GM23338 (cell line): ENCODE data around the gene PDE4D. TPM values are rescaled to one million over a fixed set of nuclear protein-coding genes. Genes with fewer than 3 reads are reported as not detected.

Experiments used
- ATAC-seq: fragments of 200-7000 bp; cut with Tn5 transposase; 3 replicates; pipeline ENCODE4 v1.9.1; 2020
- DNase-seq: peaks from one replicate; pipeline ENCODE4 v3.0.0-alpha.2; 2015; ENCODE audit warnings: low spot score
- H2AFZ ChIP-seq: fragments of 200-600 bp; sonication (generic); 2 replicates; pipeline ENCODE4 v1.8.0; 2016; ENCODE audit warnings: antibody characterized with exemption, mild to moderate bottlenecking, moderate library complexity
- H3F3A ChIP-seq: fragments of 200-600 bp; sonication (generic); replicated peaks from 2 replicates; pipeline ENCODE4 v1.8.0; 2017; ENCODE audit warnings: antibody characterized with exemption, mixed run types, low read depth
- H3K27ac ChIP-seq: fragments of 200-600 bp; sonication (generic); 2 replicates; pipeline ENCODE4 v1.6.1; 2016; ENCODE audit warnings: low read depth
- H3K27me3 ChIP-seq: fragments of 200-600 bp; sonication (generic); 2 replicates; pipeline ENCODE4 v1.8.0; 2016; ENCODE audit warnings: mild to moderate bottlenecking, mixed run types, moderate library complexity; ENCODE audit not compliant: insufficient read depth
- H3K36me3 ChIP-seq: fragments of 200-600 bp; sonication (generic); 2 replicates; pipeline ENCODE4 v1.8.0; 2016; ENCODE audit warnings: mild to moderate bottlenecking; ENCODE audit not compliant: insufficient read depth
- H3K4me1 ChIP-seq: fragments of 200-600 bp; sonication (generic); 2 replicates; pipeline ENCODE4 v1.8.0; 2016; ENCODE audit warnings: mild to moderate bottlenecking, moderate library complexity; ENCODE audit not compliant: insufficient read depth
- H3K4me2 ChIP-seq: fragments of 200-600 bp; sonication (generic); 2 replicates; pipeline ENCODE4 v1.7.1; 2017; ENCODE audit warnings: mixed run types
- H3K4me3 ChIP-seq: fragments of 200-600 bp; sonication (generic); 2 replicates; pipeline ENCODE4 v1.6.1; 2016; ENCODE audit warnings: mixed run types
- H3K79me2 ChIP-seq: fragments of 200-600 bp; sonication (generic); replicated peaks from 2 replicates; pipeline ENCODE4 v1.8.0; 2017; ENCODE audit warnings: mild to moderate bottlenecking; ENCODE audit not compliant: insufficient read depth
- H3K9me2 ChIP-seq: fragments of 200-600 bp; sonication (generic); 2 replicates; pipeline ENCODE4 v1.8.0; 2017; ENCODE audit not compliant: insufficient read depth
- H4K20me1 ChIP-seq: fragments of 200-600 bp; sonication (generic); replicated peaks from 2 replicates; pipeline ENCODE4 v1.8.0; 2017; ENCODE audit warnings: mild to moderate bottlenecking; ENCODE audit not compliant: insufficient read depth
- H3K27ac Mint-ChIP-seq: 2 replicates; pipeline ENCODE4 v1.8.0; 2020; ENCODE audit warnings: inconsistent platforms, mild to moderate bottlenecking, moderate library complexity, mixed read lengths
- H3K27me3 Mint-ChIP-seq: 3 replicates; pipeline ENCODE4 v1.8.0; 2022; ENCODE audit warnings: low read depth, mild to moderate bottlenecking, moderate library complexity, mixed read lengths, inconsistent platforms; ENCODE audit not compliant: insufficient read depth, poor library complexity
- H3K36me3 Mint-ChIP-seq: 3 replicates; pipeline ENCODE4 v1.8.0; 2021; ENCODE audit warnings: low read depth, mild to moderate bottlenecking, inconsistent platforms, moderate library complexity, mixed read lengths
- H3K4me1 Mint-ChIP-seq: 3 replicates; pipeline ENCODE4 v1.8.0; 2020; ENCODE audit warnings: mild to moderate bottlenecking, inconsistent platforms, mixed read lengths
- H3K4me3 Mint-ChIP-seq: 3 replicates; pipeline ENCODE4 v1.8.0; 2021; ENCODE audit warnings: moderate library complexity, mild to moderate bottlenecking, inconsistent platforms, mixed read lengths
- H3K9me3 Mint-ChIP-seq: 3 replicates; pipeline ENCODE4 v1.8.0; 2020; ENCODE audit warnings: moderate library complexity, mild to moderate bottlenecking, inconsistent platforms, mixed read lengths
- CREB1 ChIP-seq: fragments of 250-450 bp; sonication (Bioruptor Pico); IDR thresholded peaks from 2 replicates; pipeline ENCODE4 v1.5.0; 2020; ENCODE audit warnings: low read depth, mild to moderate bottlenecking, moderate library complexity
- ETS1 ChIP-seq: IDR thresholded peaks from 2 replicates; pipeline ENCODE4 v1.6.1; 2016; ENCODE audit warnings: antibody characterized with exemption
- EZH2 ChIP-seq: fragments of 200-600 bp; sonication (generic); IDR thresholded peaks from one replicate; pipeline ENCODE4 v1.8.0; 2017; ENCODE audit warnings: antibody characterized with exemption, mild to moderate bottlenecking, low read depth; ENCODE audit not compliant: unreplicated experiment
- EZH2phosphoT487 ChIP-seq: fragments of 200-600 bp; sonication (generic); IDR thresholded peaks from one replicate; pipeline ENCODE4 v1.8.1; 2018; ENCODE audit warnings: antibody characterized with exemption; ENCODE audit not compliant: unreplicated experiment
- JUNB ChIP-seq: IDR thresholded peaks from one replicate; pipeline ENCODE4 v1.6.1; 2016; ENCODE audit warnings: antibody characterized with exemption; ENCODE audit not compliant: unreplicated experiment
- NANOG ChIP-seq: IDR thresholded peaks from 2 replicates; pipeline ENCODE4 v1.6.1; 2016; ENCODE audit warnings: antibody characterized with exemption, borderline replicate concordance
- POLR2AphosphoS5 ChIP-seq: IDR thresholded peaks from 2 replicates; pipeline ENCODE4 v1.6.1; 2016; ENCODE audit warnings: antibody characterized with exemption, low read depth
- STAT1 ChIP-seq: IDR thresholded peaks from one replicate; pipeline ENCODE4 v1.6.1; 2016; ENCODE audit warnings: antibody characterized with exemption; ENCODE audit not compliant: unreplicated experiment
- ZNF114 ChIP-seq: fragments of 250-450 bp; sonication (Bioruptor Pico); IDR thresholded peaks from 2 replicates; pipeline ENCODE4 v1.5.0; 2020; ENCODE audit warnings: mild to moderate bottlenecking, moderate library complexity
- ZNF331 ChIP-seq: fragments of 250-450 bp; sonication (Bioruptor Pico); IDR thresholded peaks from 2 replicates; pipeline ENCODE4 v1.5.0; 2020; ENCODE audit warnings: low read depth, mild to moderate bottlenecking, moderate library complexity
- polyA plus RNA-seq: library from polyadenylated mRNA; unstranded; fragments of >200 nt; fragmentation: Nextera tagmentation; extraction: Ambion mirVana; gene quantifications from 2 replicates; pipeline ENCODE4 v1.2.1, GENCODE V29; 2016
- total RNA-seq: library from RNA; depleted of rRNA; stranded (reverse); fragments of >200 nt; shearing (Covaris generic); gene quantifications from 2 replicates; pipeline ENCODE4 v1.2.3, GENCODE V29; 2014
- TF ChIP-seq, protein P1 (sequence below), 2 experiments: fragments of 200-600 bp in 1 of 2; sonication (generic) in 1 of 2; conservative IDR thresholded peaks; 2 replicates each; pipeline versions ENCODE4 v1.5.1 to v1.6.1; 2016 to 2017; ENCODE audit warnings: antibody characterized with exemption in 2 of 2, low read depth in 2 of 2, mild to moderate bottlenecking in 2 of 2, moderate library complexity in 1 of 2
- TF ChIP-seq, protein P2 (sequence below): fragments of 250-450 bp; sonication (Bioruptor Pico); IDR thresholded peaks from 2 replicates; pipeline ENCODE4 v1.5.0; 2020; ENCODE audit warnings: mild to moderate bottlenecking, moderate library complexity
- TF ChIP-seq, protein P3 (sequence below): IDR thresholded peaks from one replicate; pipeline ENCODE4 v1.6.1; 2018; ENCODE audit warnings: antibody characterized with exemption; ENCODE audit not compliant: unreplicated experiment

PDE4D gene
- total and polyA plus RNA-seq, 2 experiments from 2014 or later, result 2.1 to 4.7 TPM

DNA sequence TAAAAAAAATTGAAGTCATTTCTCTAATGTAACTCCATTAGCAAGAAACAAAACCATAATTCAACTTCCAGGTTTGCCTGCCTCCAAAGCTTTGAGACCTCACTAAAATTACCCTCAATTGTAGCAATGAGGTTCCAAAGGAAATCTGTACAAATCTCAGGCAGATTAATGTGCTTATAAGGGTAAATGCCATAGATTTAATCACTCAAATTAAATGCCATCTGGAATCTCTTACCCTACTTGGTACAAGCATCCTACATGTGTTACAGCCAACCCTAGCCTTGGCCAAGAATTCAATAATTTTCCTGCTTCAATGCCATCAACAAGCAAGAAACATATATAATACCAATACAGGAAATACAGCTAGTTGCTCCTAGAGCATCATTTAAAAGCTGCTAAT lies 857.8 kb downstream of the PDE4D start:
- H3K9me2 ChIP-seq, result no peaks in the 10 kb centered on the region
- Mint-ChIP-seq H3K36me3 (no peaks in the 10 kb centered on the region), H3K4me3 (no peak overlapping the region), H3K9me3 (no peaks in the 10 kb centered on the region), H3K27ac (no peak overlapping the region), H3K4me1 (peaks cover 8% of the 10 kb centered on the region; the same call in 2 of the 3 replicates), H3K27me3 (peaks cover 27% of the 10 kb centered on the region)
- no peaks in the 10 kb centered on the region for H3F3A ChIP-seq
- H3K27me3 ChIP-seq, result peaks cover 35% of the 10 kb centered on the region
- H3K27ac ChIP-seq, result no peak overlapping the region
- DNase-seq (no peak), ATAC-seq (no peak)
- no peak overlapping the region for H3K4me2 ChIP-seq
- no peak overlapping the region for H2AFZ ChIP-seq
- H3K4me1 ChIP-seq, result peaks cover 8% of the 10 kb centered on the region
- no peaks in the 10 kb centered on the region for H4K20me1 ChIP-seq
- TF ChIP-seq ZNF331 (CRISPR knock-in tag), result no peak
- TF ChIP-seq, protein P1, sequence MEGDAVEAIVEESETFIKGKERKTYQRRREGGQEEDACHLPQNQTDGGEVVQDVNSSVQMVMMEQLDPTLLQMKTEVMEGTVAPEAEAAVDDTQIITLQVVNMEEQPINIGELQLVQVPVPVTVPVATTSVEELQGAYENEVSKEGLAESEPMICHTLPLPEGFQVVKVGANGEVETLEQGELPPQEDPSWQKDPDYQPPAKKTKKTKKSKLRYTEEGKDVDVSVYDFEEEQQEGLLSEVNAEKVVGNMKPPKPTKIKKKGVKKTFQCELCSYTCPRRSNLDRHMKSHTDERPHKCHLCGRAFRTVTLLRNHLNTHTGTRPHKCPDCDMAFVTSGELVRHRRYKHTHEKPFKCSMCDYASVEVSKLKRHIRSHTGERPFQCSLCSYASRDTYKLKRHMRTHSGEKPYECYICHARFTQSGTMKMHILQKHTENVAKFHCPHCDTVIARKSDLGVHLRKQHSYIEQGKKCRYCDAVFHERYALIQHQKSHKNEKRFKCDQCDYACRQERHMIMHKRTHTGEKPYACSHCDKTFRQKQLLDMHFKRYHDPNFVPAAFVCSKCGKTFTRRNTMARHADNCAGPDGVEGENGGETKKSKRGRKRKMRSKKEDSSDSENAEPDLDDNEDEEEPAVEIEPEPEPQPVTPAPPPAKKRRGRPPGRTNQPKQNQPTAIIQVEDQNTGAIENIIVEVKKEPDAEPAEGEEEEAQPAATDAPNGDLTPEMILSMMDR (conservative IDR thresholded peaks at IDR 0.05; ENCODE audit: low read depth in 2 of 2), result no peak
- no peak for TF ChIP-seq JUNB
- no peak for TF ChIP-seq EZH2
- no peak for TF ChIP-seq EZH2phosphoT487
- TF ChIP-seq STAT1, result no peak
- no peak for TF ChIP-seq CREB1
- TF ChIP-seq, protein P2, sequence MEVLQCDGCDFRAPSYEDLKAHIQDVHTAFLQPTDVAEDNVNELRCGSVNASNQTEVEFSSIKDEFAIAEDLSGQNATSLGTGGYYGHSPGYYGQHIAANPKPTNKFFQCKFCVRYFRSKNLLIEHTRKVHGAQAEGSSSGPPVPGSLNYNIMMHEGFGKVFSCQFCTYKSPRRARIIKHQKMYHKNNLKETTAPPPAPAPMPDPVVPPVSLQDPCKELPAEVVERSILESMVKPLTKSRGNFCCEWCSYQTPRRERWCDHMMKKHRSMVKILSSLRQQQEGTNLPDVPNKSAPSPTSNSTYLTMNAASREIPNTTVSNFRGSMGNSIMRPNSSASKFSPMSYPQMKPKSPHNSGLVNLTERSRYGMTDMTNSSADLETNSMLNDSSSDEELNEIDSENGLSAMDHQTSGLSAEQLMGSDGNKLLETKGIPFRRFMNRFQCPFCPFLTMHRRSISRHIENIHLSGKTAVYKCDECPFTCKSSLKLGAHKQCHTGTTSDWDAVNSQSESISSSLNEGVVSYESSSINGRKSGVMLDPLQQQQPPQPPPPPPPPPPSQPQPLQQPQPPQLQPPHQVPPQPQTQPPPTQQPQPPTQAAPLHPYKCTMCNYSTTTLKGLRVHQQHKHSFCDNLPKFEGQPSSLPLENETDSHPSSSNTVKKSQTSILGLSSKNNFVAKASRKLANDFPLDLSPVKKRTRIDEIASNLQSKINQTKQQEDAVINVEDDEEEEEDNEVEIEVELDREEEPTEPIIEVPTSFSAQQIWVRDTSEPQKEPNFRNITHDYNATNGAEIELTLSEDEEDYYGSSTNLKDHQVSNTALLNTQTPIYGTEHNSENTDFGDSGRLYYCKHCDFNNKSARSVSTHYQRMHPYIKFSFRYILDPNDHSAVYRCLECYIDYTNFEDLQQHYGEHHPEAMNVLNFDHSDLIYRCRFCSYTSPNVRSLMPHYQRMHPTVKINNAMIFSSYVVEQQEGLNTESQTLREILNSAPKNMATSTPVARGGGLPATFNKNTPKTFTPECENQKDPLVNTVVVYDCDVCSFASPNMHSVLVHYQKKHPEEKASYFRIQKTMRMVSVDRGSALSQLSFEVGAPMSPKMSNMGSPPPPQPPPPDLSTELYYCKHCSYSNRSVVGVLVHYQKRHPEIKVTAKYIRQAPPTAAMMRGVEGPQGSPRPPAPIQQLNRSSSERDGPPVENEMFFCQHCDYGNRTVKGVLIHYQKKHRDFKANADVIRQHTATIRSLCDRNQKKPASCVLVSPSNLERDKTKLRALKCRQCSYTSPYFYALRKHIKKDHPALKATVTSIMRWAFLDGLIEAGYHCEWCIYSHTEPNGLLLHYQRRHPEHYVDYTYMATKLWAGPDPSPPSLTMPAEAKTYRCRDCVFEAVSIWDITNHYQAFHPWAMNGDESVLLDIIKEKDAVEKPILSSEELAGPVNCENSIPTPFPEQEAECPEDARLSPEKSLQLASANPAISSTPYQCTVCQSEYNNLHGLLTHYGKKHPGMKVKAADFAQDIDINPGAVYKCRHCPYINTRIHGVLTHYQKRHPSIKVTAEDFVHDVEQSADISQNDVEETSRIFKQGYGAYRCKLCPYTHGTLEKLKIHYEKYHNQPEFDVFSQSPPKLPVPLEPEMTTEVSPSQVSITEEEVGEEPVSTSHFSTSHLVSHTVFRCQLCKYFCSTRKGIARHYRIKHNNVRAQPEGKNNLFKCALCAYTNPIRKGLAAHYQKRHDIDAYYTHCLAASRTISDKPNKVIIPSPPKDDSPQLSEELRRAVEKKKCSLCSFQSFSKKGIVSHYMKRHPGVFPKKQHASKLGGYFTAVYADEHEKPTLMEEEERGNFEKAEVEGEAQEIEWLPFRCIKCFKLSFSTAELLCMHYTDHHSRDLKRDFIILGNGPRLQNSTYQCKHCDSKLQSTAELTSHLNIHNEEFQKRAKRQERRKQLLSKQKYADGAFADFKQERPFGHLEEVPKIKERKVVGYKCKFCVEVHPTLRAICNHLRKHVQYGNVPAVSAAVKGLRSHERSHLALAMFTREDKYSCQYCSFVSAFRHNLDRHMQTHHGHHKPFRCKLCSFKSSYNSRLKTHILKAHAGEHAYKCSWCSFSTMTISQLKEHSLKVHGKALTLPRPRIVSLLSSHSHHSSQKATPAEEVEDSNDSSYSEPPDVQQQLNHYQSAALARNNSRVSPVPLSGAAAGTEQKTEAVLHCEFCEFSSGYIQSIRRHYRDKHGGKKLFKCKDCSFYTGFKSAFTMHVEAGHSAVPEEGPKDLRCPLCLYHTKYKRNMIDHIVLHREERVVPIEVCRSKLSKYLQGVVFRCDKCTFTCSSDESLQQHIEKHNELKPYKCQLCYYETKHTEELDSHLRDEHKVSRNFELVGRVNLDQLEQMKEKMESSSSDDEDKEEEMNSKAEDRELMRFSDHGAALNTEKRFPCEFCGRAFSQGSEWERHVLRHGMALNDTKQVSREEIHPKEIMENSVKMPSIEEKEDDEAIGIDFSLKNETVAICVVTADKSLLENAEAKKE, result no peak
- TF ChIP-seq POLR2AphosphoS5, result no peak
- TF ChIP-seq ZNF114 (CRISPR knock-in tag), result no peak
- TF ChIP-seq NANOG, result no peak
- TF ChIP-seq, protein P3, sequence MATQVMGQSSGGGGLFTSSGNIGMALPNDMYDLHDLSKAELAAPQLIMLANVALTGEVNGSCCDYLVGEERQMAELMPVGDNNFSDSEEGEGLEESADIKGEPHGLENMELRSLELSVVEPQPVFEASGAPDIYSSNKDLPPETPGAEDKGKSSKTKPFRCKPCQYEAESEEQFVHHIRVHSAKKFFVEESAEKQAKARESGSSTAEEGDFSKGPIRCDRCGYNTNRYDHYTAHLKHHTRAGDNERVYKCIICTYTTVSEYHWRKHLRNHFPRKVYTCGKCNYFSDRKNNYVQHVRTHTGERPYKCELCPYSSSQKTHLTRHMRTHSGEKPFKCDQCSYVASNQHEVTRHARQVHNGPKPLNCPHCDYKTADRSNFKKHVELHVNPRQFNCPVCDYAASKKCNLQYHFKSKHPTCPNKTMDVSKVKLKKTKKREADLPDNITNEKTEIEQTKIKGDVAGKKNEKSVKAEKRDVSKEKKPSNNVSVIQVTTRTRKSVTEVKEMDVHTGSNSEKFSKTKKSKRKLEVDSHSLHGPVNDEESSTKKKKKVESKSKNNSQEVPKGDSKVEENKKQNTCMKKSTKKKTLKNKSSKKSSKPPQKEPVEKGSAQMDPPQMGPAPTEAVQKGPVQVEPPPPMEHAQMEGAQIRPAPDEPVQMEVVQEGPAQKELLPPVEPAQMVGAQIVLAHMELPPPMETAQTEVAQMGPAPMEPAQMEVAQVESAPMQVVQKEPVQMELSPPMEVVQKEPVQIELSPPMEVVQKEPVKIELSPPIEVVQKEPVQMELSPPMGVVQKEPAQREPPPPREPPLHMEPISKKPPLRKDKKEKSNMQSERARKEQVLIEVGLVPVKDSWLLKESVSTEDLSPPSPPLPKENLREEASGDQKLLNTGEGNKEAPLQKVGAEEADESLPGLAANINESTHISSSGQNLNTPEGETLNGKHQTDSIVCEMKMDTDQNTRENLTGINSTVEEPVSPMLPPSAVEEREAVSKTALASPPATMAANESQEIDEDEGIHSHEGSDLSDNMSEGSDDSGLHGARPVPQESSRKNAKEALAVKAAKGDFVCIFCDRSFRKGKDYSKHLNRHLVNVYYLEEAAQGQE, result no peak
- TF ChIP-seq ETS1, result no peak
- H3K4me3 ChIP-seq, result no peak overlapping the region
- H3K79me2 ChIP-seq, result no peaks in the 10 kb centered on the region; the same call in 1 of the 2 replicates
- H3K36me3 ChIP-seq, result no peaks in the 10 kb centered on the region
